Measurements from ENCODE around the gene CACNA1C.

Gene CACNA1C

DNA sequence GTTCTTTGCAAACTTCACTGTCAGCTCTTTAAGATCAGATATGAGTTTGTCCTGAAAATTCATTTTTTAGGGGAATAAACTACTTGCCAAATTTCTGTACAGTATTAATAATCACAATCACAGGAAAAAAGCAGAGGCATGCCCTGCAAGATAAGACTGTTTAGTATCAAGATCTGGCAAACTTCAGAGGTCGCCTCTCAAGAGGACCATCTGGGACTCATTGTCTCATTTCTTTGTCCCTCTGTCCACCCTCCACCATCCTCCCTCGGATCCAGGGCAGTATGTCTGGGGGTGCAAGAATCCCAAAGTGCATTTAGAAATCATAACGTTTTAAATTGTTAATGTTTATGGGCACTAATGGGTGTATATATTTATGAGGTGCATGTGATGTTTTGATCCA is 509.6 kb downstream of the CACNA1C start:
- DNase-seq (ENCODE audit: low read depth in 2 of 2, low spot score in 1 of 2), result no peak

DNA sequence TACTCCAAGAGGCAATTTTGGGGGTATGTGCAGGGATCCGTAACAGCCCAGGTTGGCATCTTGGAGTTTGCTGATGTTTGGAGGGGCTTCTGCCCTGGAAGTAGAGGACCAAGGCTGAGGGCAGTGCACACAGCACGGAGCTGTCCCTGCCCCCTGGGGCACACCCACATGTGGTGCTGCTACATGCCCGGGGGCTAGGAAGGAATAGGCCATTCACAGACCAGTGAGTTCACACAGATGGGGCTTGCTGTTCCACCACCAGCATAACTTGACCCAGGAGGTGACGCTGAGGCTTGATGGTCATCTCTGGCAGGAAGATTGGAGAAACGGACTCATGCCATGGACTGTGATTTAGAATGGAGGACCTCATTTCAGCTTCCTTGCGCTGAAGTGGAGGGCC is 510.9 kb downstream of the CACNA1C start:
- no peak for DNase-seq (ENCODE audit: low read depth in 2 of 2, low spot score in 1 of 2)

DNA sequence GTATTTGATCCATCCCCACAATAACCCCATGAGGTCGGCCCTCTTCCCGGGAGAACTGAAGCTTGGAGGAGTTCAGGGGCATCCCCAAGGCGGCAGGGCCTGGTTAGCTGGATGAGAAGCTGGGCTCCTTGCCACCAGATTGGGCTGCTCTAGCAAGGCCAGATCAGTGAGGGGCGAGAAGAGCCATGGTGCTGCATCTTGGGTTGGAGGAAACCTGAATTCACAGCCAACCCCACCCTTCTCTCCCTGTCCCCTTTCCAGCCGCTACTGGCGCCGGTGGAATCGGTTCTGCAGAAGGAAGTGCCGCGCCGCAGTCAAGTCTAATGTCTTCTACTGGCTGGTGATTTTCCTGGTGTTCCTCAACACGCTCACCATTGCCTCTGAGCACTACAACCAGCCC is 513.4 kb downstream of the CACNA1C start:
- DNase-seq (ENCODE audit: low read depth in 2 of 2, low spot score in 1 of 2), result no peak

GRCh38 chr12:2567711-2568110 is 514.9 kb downstream of the CACNA1C start:
- DNase-seq (ENCODE audit: low read depth in 2 of 2, low spot score in 1 of 2), result no peak

DNA sequence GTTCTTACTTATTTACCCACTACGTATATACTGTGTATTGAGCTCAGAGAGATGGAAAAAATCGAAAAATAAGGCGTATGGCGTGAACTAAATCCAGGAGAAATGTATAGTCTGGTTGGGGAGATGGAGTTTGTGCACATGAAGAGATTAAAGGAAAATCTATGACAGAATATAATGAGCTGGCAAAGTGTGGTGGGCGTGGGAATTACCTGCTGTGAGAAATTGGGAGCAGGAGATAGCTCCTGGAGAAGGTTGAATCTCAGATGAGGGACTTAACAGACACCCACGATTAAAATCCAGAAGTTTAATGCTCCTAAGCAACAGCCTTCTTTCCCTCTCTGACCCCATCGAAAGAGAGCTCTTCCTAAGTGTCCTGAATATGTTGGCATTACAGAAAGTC is 517.8 kb downstream of the CACNA1C start:
- DNase-seq (ENCODE audit: low read depth in 2 of 2, low spot score in 1 of 2), result no peak

- no peak for DNase-seq (ENCODE audit: low read depth in 2 of 2, low spot score in 1 of 2)
Measured at GRCh38 chr12:2574355-2574935, 521.7 kb downstream of the CACNA1C start.

- no peak for DNase-seq (ENCODE audit: low read depth in 2 of 2, low spot score in 1 of 2)
Measured at GRCh38 chr12:2575245-2575644, 522.5 kb downstream of the CACNA1C start.

DNA sequence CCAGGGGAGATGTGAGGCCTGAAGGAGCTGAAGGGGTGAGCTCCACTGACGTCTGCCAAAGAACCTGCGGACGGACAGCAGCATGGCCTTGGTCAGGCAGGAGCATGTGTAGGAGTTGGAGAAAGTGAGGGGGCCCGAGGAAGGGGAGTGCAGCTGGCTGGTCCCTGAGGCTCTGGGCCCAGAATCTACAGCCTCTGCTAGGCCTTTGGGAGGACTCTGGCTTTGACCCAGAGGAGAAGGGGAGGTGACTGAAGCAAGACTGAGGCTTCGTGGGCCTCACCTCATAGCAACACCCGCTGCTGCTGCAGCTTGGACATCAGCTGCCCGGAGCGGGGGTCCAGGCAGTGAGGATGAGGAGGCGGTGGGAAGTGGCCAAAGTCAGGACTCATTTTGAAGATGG is 525.4 kb downstream of the CACNA1C start:
- DNase-seq (ENCODE audit: low read depth in 2 of 2, low spot score in 1 of 2), result no peak

GRCh38 chr12:2578772-2579171 is 526.0 kb downstream of the CACNA1C start:
- no peak for DNase-seq (ENCODE audit: low read depth in 2 of 2, low spot score in 1 of 2)

- no peak for DNase-seq (ENCODE audit: low read depth in 2 of 2, low spot score in 1 of 2)
Measured at GRCh38 chr12:2580821-2581220, 528.0 kb downstream of the CACNA1C start.

DNA sequence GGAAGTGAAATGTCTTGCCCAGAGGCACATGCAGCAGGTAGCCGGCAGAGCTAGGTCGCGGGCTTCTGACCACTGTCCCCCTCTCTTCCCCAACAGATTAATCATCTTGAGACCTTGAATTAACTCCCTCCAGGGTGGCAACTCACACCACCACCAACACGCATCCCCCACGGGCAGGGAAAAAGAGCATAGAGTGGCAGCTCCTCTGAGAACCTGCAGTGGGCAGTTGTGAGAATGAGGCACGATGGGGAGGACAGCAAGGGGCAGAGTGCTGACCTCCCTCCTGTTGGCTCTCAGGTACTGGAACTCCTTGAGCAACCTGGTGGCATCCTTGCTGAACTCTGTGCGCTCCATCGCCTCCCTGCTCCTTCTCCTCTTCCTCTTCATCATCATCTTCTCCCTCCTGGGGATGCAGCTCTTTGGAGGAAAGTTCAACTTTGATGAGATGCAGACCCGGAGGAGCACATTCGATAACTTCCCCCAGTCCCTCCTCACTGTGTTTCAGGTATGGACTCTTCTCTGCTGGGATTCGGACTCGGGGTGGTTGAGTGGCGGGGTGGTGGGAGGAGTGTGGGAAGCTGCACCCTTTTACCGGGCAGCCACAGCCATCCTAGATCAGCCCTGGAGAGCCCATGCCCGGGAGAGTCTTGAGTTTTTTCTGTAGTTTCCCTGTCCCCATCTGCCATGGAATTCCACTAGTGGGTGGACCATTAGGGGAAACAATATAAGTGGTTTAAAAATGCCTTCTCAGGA is 528.7 kb downstream of the CACNA1C start:
- DNase-seq (ENCODE audit: low read depth in 2 of 2, low spot score in 1 of 2), result no peak

DNA sequence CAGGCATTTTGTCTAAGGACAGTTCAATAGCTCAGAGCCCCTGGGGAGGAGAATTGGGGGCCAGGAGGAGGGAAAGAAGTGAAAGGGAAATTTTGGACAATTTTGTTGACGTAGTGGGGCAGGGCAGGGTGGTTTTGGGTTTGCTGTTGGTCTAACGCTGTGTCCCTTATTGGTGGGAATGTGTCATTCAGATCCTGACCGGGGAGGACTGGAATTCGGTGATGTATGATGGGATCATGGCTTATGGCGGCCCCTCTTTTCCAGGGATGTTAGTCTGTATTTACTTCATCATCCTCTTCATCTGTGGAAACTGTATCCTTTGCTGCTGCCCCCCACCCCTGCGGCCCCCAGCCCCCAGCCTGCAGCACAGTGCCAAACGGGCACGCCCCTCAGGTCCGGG is 529.8 kb downstream of the CACNA1C start:
- no peak for DNase-seq (ENCODE audit: low read depth in 2 of 2, low spot score in 1 of 2)

DNA sequence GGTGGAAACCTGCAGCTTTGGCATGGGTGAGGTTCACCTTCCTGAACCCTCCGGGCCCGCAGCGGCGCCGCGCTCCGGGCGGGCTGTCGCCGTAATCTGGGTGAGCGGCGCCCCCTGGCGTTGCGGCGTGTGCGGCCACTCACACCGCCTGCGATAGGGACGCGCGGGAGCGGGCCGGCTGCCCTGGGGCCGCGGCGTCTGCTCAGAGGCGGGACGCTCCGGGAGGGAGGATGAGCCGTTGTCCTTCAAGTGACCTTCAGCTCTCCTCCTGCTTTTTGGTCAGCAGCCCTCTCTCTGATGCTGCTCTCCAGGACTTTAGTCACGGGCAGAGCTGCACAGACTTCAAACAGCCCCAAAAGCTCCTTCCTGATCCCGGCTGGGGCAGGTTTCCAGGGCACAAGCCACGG is 530.3 kb downstream of the CACNA1C start:
- DNase-seq (ENCODE audit: low read depth in 2 of 2, low spot score in 1 of 2), result no peak

DNA sequence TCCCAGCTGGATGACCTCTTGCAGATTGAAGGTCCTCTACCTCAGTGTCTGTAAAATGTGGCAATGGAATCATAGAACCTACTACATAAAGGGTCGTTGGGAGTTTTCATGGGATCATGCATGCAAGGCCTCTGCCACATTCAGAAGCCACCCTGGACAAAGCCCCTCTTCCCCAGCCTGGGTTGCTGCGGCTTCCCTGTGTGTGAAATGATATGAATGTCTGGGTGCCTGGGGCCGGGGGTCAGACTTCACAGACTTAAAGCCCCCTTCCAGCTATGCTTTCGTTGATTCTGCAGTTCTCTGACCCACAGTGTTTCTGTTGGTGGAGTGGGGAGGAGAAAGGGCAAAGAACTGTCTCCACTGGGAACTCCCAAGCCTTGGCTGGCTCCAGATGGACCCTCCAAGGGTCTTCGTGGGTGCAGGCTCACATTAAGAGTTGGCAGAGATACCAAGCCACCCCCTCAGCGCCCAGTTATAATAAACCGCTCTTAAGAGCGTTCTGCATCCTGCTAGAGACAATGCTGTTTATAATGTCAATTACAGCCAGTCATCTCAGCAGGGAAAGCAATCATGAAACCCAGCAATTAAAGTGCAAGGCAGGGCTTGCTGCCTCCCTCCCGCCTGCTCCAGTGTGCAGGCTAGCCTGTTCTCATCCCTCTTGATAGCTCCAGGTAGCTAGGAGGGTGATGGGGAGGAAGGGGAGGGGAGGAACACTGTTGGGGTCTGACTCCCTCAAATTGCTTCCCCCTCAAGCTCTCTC is 531.0 kb downstream of the CACNA1C start:
- no peak for DNase-seq (ENCODE audit: low read depth in 2 of 2, low spot score in 1 of 2)

DNA sequence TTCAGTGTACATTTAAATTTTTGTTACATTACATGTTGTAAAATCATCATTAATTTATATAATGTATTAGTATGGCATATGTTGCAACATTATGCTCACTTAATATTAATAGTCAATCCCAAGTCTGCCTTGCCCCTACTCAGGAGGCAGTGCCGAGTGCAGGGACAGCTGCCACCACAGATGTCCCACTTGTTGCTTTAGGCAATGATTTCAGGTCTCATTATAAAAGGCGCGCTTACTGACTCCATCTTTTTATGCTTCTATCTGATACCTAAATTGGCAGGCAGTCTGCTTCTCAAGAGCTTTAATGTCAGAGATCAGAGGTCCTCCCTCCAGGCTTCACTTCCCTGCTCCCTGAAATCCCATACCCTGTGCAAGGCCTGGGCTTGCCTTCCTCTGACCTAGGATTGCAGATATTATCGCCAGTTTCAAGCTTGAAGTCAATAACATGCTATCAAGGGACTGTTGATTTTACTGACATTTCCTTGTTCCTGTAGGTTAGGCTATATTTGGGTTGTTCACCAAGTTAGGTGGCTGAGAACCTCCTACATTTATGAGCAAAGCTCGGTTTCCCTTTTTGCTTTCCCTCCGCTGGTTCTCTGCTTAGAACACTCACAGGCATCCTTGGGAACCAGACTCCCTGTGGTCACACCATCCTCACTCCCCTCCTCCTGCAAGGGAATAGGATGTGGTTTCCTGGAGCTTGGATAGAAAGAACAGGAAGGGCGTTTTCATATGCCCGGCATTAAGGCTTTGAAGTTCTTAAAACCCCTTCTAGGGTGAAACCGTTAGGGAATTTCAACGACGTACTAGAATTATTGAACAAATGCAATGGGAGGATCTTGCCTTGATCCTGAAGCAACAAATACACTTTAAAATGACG is 533.6 kb downstream of the CACNA1C start:
- no peak for DNase-seq (ENCODE audit: low read depth in 2 of 2, low spot score in 1 of 2)

- no peak for DNase-seq (ENCODE audit: low read depth in 2 of 2, low spot score in 1 of 2)
Measured at GRCh38 chr12:2588345-2588744, 535.6 kb downstream of the CACNA1C start.

GRCh38 chr12:2589381-2589780 is 536.6 kb downstream of the CACNA1C start:
- DNase-seq (ENCODE audit: low read depth in 2 of 2, low spot score in 1 of 2), result no peak

- no peak for DNase-seq (ENCODE audit: low read depth in 2 of 2, low spot score in 1 of 2)
Measured at GRCh38 chr12:2593045-2593444, 540.3 kb downstream of the CACNA1C start.

- DNase-seq (ENCODE audit: low read depth in 2 of 2, low spot score in 1 of 2), result no peak
Measured at GRCh38 chr12:2596441-2596840, 543.7 kb downstream of the CACNA1C start.

DNA sequence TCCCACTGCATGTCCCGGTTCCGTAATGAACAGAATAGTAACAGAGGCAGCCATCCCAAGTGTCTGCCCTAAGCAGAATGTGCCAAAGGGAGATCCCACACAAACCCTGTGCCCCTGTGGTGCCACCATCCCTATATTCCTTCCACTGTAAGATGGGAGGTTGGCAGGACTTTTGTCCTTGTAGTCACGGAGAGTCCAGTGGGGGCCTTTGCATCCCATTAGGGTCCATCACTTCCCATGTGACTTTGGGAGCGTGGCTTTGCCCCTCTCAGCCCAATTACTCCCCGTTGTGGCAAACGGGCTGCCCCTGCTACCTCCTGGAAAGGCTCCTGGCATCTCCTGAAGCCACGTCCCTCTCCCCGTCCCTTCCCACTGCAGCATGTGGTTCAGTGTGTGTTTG is 552.5 kb downstream of the CACNA1C start:
- no peak for DNase-seq (ENCODE audit: low read depth in 2 of 2, low spot score in 1 of 2)

GRCh38 chr12:2606186-2606910 is 553.6 kb downstream of the CACNA1C start:
- DNase-seq (ENCODE audit: low read depth in 2 of 2, low spot score in 1 of 2), result no peak

All from stimulated activated CD8-positive, alpha-beta memory T cell treated with anti-CD3 and anti-CD28 coated beads, Interleukin-4, amount 100 ng/mL, for 1 hour (primary cell).